ENCODE measurements around the gene ACAD11. TPM values are rescaled to one million over a fixed set of nuclear protein-coding genes. Genes with fewer than 3 reads are reported as not detected.

ACAD11 gene
- total RNA-seq, 2 experiments from 2014 or later = 12.3 to 19.6 TPM

Other genes with a start within 250 kb of the ACAD11 start
- 10 to 100 TPM; 39.3 to 40.1 TPM for gene DNAJC13, start 242.3 kb downstream of the ACAD11 start, total RNA-seq
- gene ACKR4, start 62.5 kb downstream of the ACAD11 start, total RNA-seq = not detected
- 10 to 100 TPM; 33.5 to 48.6 TPM for gene UBA5, start 520 bp upstream of the ACAD11 start, total RNA-seq
- gene NPHP3, start 62.6 kb upstream of the ACAD11 start, total RNA-seq = 10 to 100 TPM; 13.2 to 18.5 TPM